T1000 (cell line): ENCODE measurements around the gene EFNA3.

Experiments
- DNase-seq: peaks from one replicate; lab custom pipeline; 2025; ENCODE audit warnings: mixed read lengths; lab: John Stamatoyannopoulos, UW

The EFNA3 gene

GRCh38 chr1:155048449-155049334 lies 29.9 kb upstream of the EFNA3 start:
- no peak for DNase-seq

GRCh38 chr1:155049651-155050559 lies 28.7 kb upstream of the EFNA3 start:
- no peak for DNase-seq

DNA sequence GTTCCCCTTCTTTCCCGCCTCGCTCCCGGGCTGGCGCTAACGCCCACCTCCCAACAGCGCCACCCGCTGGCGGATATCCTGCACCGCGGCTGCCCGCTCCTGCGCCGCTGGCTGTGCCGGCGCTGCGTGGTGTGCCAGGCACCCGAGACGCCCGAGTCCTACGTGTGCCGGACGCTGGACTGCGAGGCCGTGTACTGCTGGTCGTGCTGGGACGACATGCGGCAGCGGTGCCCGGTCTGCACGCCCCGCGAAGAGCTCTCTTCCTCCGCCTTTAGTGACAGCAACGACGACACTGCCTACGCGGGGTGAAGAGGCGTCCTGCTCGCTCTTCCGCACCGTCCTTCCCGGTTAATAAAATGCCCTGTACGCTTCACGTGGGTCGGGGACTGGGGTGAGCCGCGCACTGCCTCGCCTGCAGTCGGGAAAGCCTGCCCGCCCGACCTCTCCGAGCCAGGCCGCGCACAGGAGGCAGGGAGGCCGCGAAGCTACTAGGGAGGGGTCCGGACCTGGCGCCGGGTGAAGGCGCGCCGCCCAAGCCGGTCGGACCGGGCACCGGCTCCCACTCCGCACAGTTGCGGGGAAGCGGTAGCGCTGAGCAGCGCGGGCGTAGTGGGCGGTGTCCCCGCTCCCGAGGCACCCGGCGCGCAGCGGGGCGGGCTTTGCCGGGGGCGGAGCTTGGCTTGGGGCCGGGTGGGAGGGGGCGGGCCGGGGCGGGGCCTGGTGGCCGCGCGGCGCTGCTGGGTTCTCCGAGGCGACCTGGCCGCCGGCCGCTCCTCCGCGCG lies 27.9 kb upstream of the EFNA3 start, which contains the start of gene ADAM15:
ADAM15 (plus strand) TSS at position 757 of the 782 bp plus-strand sequence. CDS start 71 bp downstream, outside the sequence.
- peak; percentile 57 for DNase-seq

GRCh38 chr1:155051342-155051776 lies 27.3 kb upstream of the EFNA3 start:
- DNase-seq, result no peak

DNA sequence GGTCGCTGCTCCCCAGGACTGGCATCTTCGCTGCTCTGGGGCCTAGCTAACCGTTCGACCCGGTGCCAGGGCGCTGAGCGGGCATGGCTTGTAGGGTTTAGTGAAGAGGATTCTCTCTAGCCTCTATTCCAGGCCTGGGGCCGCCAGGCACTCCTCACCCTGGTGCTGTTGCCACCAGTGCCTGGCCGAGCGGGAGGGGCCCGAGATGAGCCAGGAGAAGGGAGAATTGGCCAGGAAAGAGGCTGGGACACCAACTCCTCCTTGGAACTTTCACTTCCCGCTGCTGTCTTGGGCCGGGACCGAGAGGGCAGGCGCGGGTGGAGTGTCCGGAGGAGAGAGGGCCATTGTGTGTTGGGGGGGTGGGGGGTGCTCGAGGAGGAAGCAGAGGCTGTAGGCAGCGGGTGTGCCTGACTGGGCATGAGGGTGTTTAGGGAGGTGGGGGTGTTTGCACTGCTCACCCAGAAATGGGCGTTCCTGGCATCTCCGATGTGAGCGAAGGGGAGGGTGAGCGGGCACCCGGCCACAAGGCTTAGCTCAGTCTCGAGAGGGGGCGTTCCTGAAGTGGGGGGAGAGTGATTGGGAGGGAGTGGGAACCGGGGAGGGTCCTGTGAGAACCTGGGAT lies 26.7 kb upstream of the EFNA3 start:
- DNase-seq, result peak; percentile 19

DNA sequence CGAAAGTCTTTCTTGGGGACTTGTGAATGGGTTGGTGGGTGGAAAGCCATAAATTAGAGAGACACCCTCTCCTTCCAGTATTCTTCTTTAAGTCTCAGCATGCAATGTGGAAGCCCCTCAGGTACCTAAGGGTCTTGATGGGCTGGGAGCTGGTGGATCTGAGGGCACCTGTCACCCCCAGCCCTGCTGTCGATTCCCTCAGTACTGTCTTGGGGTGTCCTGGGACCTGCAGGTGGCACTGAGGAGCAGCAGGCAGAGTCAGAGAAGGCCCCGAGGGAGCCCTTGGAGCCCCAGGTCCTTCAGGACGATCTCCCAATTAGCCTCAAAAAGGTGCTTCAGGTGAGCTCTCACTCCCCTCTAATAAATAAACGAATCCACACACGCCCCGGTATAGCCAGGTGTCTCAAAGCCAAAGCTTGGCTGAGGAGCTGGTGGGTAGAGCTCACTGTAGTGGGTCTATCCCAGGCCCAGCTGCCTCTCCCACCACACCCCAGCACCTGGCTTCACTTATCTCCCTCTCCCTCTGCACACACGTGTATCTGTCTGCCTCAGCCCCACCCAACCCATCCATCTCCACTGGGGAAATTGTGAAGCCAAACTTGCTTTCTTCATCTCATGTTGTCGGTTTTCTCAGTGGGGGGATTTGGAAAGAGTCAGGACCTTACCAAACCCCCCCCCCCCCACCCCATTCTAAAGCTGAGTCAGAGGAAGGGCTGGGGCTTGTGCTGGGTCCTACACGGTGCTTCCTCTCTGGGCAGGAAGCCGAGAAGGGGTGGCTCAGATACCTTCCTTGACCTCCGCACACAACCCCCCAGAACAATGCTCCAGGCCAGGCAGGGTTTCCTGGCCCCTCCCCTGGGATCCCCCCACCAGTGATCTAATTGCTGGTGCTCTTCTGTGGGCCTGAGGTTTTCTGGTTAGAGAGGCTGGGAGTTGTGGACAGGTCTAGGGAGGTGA lies 25.9 kb upstream of the EFNA3 start:
- DNase-seq, result no peak

- no peak for DNase-seq
Observed at GRCh38 chr1:155053531-155054105, 25.0 kb upstream of the EFNA3 start.

GRCh38 chr1:155057104-155057503 lies 21.5 kb upstream of the EFNA3 start:
- DNase-seq, result no peak

- no peak for DNase-seq
Observed at GRCh38 chr1:155057788-155058211, 20.8 kb upstream of the EFNA3 start.

GRCh38 chr1:155060736-155061135 lies 17.9 kb upstream of the EFNA3 start:
- DNase-seq, result no peak

- DNase-seq, result peak; percentile 87
Observed at GRCh38 chr1:155061381-155062150, 17.1 kb upstream of the EFNA3 start.

GRCh38 chr1:155062151-155062686 lies 16.4 kb upstream of the EFNA3 start:
- no peak for DNase-seq

- DNase-seq, result no peak
Observed at GRCh38 chr1:155062702-155063411, 15.8 kb upstream of the EFNA3 start.

- DNase-seq, result peak; percentile 61
Observed at GRCh38 chr1:155063550-155064110, 15.0 kb upstream of the EFNA3 start, which contains the start of gene EFNA4. TSS of gene EFNA4 (plus strand) at chr1:155063740. CDS start at chr1:155063824, 84 bp downstream.

DNA sequence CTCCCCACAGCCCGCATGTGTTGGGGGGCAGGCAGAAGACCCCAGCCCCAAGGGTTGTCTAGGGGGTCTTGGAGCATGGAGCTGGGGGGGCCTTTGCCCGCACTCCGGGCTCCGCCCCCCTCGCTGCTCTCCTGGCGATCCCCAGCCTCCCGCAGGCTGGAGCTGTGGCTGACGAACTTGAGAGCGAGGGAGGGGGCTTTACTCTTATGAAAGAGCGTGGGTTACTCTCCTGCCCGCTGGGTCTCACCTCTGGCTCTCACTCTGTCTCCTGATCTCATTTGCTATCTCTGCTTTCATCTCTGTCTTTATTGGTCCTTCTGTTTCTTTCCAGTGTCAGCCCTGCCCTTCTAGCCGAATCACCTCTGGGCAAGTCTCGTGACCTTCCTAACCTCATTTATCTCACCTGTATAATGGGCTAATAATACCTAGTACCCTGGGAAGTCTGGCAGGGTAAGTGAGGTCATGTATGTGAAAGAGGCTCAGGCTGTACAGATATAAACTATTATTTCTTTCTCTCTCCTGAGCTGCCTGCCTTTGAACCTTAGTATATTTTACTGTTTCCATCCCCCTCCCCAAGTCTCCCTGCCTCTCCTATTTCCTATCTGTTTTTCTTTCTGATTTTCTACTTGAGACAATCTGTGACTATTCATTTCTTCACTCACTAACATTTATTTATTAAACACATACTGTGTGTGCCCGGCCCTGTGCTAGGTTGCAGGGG lies 14.4 kb upstream of the EFNA3 start:
- no peak for DNase-seq

GRCh38 chr1:155064832-155065429 lies 13.7 kb upstream of the EFNA3 start:
- no peak for DNase-seq
